GM19239 (cell line): ENCODE data around the gene UBAC2.
"Not testable (repeated sequence)": the region's sequence is repeated elsewhere in the genome, so short reads cannot be mapped to it uniquely, and the experiment has no call there.

Source experiments
- DNase-seq: peaks from one replicate; pipeline ENCODE4 v3.0.0; 2011; ENCODE audit warnings: low spot score; ENCODE audit not compliant: insufficient read length
- FAIRE-seq: peaks from 2 replicates; lab custom pipeline; 2011; peaks lifted over from hg19 to GRCh38; lab: Jason Lieb, UNC

UBAC2 gene

DNA sequence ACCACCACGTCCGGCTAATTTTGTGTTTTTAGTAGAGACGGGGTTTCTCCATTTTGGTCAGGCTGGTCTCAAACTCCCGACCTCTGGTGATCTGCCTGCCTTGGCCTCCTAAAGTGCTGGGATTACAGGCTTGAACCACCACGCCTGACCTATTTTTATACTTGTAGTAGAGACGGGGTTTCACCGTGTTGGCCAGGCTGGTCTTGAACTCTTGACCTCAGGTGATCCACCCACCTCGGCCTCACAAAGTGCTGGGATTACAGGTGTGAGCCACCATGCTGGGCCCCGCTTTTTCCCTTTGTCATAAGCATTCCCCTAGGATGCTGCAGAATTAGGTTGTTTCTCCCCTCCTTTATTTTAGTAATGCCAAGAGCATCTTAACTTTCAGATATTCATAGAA is 10.0 kb downstream of the UBAC2 start:
- FAIRE-seq, DNase-seq: not testable (repeated sequence)

- FAIRE-seq (no peak), DNase-seq (no peak)
Measured at GRCh38 chr13:99211421-99212035, 10.9 kb downstream of the UBAC2 start.

DNA sequence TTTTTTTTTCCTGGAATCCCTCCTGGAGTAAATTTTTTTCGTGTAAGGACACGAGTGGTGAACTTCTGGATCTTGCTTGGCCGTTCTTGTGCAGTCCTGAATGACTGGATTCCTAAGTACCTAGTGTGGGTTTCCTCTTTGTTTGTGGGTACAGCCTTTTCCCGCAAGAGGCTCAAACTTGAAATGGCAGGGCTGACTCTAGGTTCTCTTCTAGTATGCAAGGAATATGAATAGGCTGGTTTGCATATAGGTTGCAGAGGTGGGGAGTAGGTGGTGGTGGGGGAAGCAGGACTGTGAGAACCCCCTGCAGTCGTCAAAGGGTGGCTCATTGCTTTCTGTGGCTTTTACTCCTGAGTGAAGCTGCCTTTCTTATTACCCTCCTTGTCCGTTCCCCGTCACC is 13.6 kb downstream of the UBAC2 start:
- no peak for DNase-seq
- FAIRE-seq = peak; percentile 87

DNA sequence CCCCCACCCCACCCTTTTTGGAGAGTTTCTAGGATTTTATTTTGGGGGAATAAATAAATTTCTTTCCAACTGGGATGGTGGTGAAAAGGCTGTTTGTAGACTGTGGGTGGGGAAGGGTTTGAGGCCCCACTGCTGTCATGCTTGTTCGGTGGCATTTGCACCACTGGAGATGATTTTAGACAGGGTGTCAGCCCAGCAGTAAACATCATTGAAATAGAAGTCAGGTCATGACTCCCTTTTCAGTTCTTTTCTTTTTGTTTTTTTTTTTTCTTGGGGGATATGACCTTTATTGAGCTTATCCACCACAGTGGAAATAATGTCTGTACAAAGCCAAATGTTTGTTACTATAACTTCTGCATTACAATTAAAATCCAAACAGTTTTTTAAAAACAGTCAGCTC is 14.1 kb downstream of the UBAC2 start:
- FAIRE-seq (no peak), DNase-seq (no peak)

GRCh38 chr13:99215184-99215830 is 14.7 kb downstream of the UBAC2 start:
- FAIRE-seq = peak; percentile 14
- DNase-seq = no peak

- DNase-seq = no peak
- no peak for FAIRE-seq
Measured at GRCh38 chr13:99217461-99218110, 16.9 kb downstream of the UBAC2 start.

DNA sequence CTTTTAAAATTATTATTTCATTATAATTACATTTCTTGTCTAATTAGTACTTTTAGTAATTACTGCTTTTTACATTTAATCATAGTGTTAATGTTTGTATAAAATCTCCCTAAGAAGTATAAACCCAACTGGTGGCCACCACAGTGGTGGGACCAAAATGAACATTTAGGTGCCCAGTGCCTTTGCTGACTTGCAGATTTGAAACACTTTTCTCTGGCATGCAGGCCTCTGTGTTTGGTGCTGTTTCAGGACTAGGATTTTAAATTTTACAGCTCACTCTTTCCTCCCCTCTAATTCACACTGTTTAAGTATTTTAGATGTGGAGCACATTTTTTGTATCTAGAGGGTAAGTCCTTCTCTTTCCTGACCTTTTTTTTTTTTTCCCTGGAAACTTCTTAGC is 17.5 kb downstream of the UBAC2 start:
- FAIRE-seq = no peak
- no peak for DNase-seq

DNA sequence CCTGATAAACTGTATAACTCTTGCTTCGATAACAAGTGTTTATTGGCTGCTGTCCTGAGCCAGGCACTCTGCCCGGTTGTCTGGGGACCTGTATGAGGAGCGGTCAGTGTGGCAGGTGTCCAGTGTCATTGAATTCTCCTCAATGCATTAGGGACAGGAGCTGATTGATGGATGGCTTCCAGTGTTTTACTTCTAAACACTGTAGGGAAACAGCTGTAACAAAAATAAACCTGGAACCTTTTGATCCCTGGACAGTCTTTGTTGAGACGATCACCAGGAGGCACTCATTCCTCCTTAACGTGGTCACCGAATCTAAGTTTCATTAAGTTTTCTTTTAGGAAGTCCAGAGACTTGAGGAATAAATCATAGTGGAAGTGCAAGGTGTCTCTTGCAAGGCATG is 17.9 kb downstream of the UBAC2 start:
- DNase-seq = no peak
- FAIRE-seq = no peak

DNA sequence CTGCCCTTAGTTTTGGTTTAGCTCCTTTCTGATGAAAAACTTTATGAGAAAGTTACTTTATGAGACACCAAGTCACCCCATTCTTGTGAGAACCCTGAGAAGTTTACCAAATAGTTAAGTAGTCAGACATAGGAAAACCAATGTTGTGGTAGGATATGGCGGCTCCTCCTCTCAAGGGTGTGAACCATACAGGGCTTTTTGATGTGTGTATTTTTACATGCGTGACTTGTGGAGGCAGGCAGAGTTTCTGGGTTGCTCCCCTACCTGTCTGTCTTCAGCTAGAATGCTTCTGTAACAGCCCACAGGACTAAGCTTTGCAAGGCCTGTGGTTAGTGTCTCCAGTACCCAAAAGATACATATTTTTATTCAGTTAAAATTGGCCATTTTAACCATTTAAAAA is 18.3 kb downstream of the UBAC2 start:
- DNase-seq = no peak
- no peak for FAIRE-seq

DNA sequence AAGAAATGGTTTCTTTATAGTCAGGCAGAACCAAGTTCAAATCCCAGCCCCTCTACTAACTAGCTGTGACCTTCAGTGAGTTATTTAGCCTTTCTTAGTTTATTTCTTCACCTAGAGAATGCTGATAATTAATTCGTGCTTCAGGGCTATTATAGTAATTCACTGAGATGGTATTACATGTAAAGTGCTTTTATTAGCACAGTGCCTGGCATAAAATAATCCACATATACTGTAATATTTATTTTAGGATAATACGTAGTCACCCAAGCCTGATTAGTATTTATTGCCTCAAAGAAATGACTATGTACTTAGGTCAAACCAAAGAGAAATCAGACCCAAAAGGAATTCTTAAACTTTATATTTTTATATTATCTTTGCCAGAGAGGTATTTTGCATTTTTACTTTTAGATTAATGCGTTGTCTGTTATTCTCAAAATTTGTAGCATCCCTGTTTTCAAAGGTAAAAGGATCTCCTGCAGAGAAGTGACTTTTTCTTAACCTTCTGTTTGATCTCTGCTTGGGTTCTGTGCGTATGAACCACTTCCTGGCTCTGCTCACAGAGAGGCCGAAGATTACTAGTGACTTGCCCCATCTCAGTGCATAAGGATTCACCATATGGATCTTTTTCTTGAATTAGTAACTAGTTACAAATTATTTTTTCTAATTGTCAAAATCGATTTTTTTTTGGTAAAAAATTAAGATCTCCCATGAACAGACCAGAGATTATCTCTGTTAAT is 19.7 kb downstream of the UBAC2 start:
- peak; percentile 59 for FAIRE-seq
- DNase-seq = no peak

DNA sequence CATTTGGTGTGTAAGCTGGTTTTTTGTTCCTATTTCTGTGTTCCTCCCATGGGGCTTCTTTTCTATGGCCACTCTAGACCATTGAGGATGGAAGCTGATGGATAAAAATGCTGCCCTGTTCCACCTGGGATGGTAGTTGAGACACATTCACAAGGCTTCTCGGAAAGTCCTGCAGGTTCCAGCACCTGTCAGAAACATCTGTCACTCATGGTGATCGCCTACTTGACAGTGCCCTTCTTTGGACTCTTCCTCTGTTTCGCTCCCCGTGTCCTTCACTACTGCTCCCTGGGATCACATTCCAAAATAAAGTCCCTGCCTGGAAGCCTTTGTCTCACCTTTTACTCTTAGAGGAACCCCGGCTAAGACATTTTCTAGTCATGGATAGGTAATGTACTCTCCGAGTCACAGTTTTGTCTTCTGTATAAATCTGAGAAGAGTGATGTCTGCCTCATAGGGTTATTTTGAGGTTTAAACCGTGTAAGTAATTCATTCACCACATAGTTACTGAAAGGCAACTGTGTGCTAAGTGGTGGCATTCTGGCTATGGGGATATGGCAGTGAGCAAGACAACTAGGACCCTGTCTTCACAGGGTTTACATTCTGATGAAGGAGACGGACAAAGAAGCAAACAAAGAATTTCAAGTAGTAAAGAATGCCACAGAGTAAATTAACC is 21.0 kb downstream of the UBAC2 start:
- DNase-seq (no peak), FAIRE-seq (no peak)

DNA sequence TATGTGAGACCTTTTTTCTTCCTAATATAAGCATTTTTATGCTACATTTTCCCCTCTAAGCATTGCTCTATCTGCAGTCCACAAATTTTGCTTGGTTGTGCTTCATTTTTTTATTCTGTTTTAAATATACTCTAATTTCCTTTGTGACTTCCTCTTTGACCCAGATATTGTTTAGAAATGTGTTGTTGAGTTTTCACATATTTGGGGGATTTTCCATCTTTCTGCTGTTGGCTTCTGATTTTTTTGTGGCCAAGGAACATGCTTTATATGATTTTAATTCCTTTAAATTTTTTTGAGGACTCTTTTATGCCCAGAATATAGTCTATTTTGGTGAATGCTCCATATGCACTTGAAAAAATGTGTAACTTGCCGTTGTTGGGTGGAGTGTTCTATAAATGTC is 22.9 kb downstream of the UBAC2 start:
- FAIRE-seq = no peak
- DNase-seq = no peak

DNA sequence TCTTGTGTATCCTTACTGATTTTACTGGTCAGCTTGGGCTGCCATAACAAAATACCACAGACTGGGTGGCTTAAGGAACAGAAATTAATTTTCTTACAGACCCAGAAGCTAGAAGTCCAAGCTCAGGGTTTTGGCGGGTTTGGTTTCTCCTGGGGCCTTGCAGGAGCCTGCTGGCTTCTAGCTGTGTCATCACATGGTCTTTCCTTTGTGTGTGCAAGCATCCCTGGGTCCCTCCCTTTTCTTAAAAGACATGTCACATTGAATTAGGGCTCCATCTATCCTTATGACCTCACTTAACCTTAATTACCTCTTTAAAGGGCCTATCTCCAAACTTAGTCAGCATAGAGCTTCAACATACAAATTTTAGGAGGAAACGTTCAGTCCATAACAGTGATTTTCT is 23.4 kb downstream of the UBAC2 start:
- no peak for FAIRE-seq
- no peak for DNase-seq

DNA sequence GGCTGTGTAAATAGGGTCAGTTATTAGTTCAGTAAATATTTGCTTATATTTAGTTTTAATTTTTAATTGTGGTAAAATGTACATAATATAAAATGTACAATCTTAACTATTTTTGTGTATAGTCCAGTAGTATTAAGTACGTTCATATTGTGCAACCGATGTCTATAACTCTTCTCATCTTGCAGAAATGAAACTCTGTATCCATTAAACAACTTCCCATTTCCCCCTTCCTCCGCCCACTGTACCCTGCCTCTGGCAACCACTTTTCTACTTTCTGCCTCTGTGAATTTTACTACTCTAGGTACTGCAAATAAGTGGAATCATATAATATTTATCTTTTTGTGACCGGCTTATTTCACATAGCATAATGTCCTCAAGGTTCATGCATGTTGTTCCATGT is 24.4 kb downstream of the UBAC2 start:
- no peak for DNase-seq
- no peak for FAIRE-seq

- FAIRE-seq (no peak), DNase-seq (no peak)
Measured at GRCh38 chr13:99226513-99226912, 25.9 kb downstream of the UBAC2 start.

GRCh38 chr13:99227331-99227900 is 26.8 kb downstream of the UBAC2 start:
- FAIRE-seq = peak; percentile 73
- no peak for DNase-seq

DNA sequence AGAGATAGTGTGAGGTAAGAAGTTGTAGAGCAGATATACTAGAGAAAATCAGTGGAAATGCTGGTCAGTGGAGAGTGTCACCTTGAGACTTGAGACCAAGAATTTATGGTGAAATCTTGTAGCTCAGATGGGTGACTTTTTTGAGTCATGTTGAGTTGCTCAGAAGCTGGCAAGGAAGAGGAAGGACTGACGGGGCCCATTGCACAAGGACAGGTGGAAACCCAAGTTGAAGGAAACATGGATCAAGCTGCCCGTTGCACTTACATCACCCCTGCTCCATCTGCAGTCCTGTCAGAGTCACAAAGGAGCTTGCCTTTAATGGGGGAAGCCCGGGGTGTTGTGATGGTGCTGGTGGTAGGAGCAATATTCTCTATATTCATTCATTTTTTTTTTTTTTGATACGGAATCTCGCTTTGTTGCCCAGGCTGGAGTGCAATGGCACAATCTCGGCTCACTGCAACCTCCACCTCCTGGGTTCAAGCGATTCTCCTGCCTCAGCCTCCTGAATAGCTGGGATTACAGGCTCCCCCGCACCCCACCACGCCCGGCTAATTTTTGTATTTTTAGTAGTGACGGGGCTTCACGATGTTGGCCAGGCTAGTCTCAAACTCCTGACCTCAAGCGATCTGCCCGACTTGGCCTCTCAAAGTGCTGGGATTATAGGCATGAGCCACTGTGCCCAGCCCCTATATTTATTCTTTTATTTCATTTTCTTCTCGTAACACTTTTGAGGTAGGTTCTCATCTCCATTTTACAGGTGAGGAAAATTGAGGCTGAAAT is 27.4 kb downstream of the UBAC2 start:
- peak; percentile 4 for FAIRE-seq

DNA sequence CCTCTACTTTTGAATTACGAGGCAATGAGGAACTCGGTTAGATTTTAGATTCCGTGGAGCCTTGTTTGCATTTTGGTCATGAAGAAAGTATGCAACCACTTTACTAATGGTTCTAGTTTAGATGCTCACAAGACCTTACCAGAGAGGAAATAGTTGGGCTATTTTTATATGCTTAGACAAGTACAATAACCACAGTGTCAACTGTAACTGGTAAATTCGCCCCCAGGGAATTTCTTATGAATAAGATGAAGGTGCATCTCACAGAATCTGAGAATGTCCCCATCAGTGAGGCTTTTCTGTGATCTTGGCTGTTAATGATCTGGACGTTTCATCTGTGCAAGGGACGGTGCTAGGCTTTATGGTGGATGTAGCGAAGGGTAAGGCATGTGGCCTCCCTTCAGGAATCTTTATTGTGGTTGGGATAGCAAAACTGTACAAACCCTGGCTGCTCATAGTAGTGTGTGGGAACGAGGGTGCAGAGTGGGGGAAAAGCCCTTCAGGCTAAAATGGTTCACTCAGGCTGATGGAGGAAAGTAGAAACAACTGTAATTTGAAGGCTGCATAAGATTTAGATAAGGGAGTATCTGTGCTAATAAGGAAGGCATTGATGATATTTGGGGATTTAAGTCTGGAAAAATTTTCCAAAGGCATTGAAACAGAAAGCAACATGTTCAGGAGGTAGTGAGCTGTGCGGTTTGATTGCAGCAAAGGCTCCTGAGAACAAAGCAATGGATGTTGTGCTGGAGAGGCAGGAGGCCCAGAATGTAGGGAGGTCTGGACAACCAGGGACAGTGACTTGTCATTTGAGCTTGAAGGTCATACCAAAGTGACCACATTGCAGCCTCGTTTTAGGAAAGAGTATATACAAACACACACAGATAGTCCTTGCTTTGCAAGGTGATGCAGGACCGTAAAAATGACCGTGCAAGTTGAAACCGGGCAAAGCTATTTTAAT is 28.4 kb downstream of the UBAC2 start:
- DNase-seq (peak; percentile 35), FAIRE-seq (peak; percentile 97)

More for the DNA sequence above, 27.4 kb downstream of the UBAC2 start:
- no peak for DNase-seq
